K562 (cell line): Measurements from ENCODE around the gene ANAPC13. TPM values are rescaled to one million over a fixed set of nuclear protein-coding genes. Genes with fewer than 3 reads are reported as not detected.

Source experiments
- ATAC-seq: fragments of 200-7000 bp; cut with Tn5 transposase; 3 replicates; pipeline ENCODE4 v1.9.1; 2020; ENCODE audit warnings: moderate library complexity
- BruUV-seq: library from RNA; stranded (reverse); fragments of 400-500 nt; replicated peaks from 2 replicates; lab custom pipeline; 2021; lab: Mats Ljungman, UMichigan
- CTCF ChIA-PET: fragments of 300-600 bp; formaldehyde crosslinking; extraction: SDS; loops from one replicate; lab custom pipeline; 2021; ENCODE audit warnings: low intra/inter-chr PET ratio; lab: Yijun Ruan, JAX
- POLR2A ChIA-PET: fragments of 300-600, 350-650 bp; sonication (Branson Sonifier 250); formaldehyde crosslinking; extraction: SDS; loops from one replicate; lab custom pipeline; 2021; ENCODE audit warnings: antibody characterized with exemption, inconsistent platforms; lab: Yijun Ruan, JAX
- DNase-seq, 4 experiments: peaks; one replicate each; pipeline versions ENCODE4 v3.0.0 to v3.0.0-alpha.2; 2011 to 2018; ENCODE audit warnings: low spot score in 3 of 4, mixed read lengths in 3 of 4; ENCODE audit errors: extremely low read depth in 1 of 4
- FAIRE-seq: peaks from 2 replicates; lab custom pipeline; 2011; peaks lifted over from hg19 to GRCh38; lab: Jason Lieb, UNC
- H2AFZ ChIP-seq: 2 replicates; pipeline ENCODE4 v1.6.0; 2011; ENCODE audit warnings: low read depth, low read length, control low read depth, inconsistent platforms
- H3K27ac ChIP-seq: fragments of 200-600 bp; 3 replicates; pipeline ENCODE4 v1.8.0; 2011; ENCODE audit warnings: low read depth, mild to moderate bottlenecking, control low read depth, inconsistent platforms, low read length, moderate library complexity, mixed read lengths; ENCODE audit errors: extremely low read depth
- H3K27me3 ChIP-seq, 2 experiments: fragments of 300-600 bp in 1 of 2; 2 replicates in 1 of 2; 3 replicates in 1 of 2; pipeline versions ENCODE4 v1.6.0 to v1.8.0; 2011; ENCODE audit warnings: inconsistent platforms in 2 of 2, low read length in 2 of 2, mild to moderate bottlenecking in 1 of 2, mixed read lengths in 1 of 2, moderate library complexity in 1 of 2; ENCODE audit not compliant: control insufficient read depth in 2 of 2, insufficient read depth in 2 of 2
- H3K36me3 ChIP-seq: fragments of 300-600 bp; 3 replicates; pipeline ENCODE4 v1.8.0; 2011; ENCODE audit warnings: mild to moderate bottlenecking, low read length, inconsistent platforms; ENCODE audit not compliant: control insufficient read depth, insufficient read depth
- H3K4me1 ChIP-seq, 2 experiments: fragments of 200-600 bp in 1 of 2; replicated peaks in 1 of 2; 2 replicates in 1 of 2; 3 replicates in 1 of 2; pipeline versions ENCODE4 v1.5.1 to v1.8.0; 2011; ENCODE audit warnings: inconsistent platforms in 2 of 2, low read length in 2 of 2, mild to moderate bottlenecking in 1 of 2, mixed read lengths in 1 of 2, moderate library complexity in 1 of 2; ENCODE audit not compliant: control insufficient read depth in 2 of 2, insufficient read depth in 2 of 2
- H3K4me2 ChIP-seq: 2 replicates; pipeline ENCODE4 v1.6.1; 2011; ENCODE audit warnings: low read length, control low read depth, inconsistent platforms, mixed read lengths; ENCODE audit not compliant: insufficient read depth
- H3K4me3 ChIP-seq: fragments of 200-600 bp; sonication (generic), shearing (Covaris generic); 2 replicates; pipeline ENCODE4 v1.5.1; 2016; ENCODE audit warnings: control low read depth, inconsistent platforms
- H3K79me2 ChIP-seq: fragments of 200-600 bp; 3 replicates; pipeline ENCODE4 v1.8.0; 2011; ENCODE audit warnings: low read length, inconsistent platforms; ENCODE audit not compliant: control insufficient read depth, insufficient read depth
- H3K9ac ChIP-seq, 2 experiments: 2 replicates each; pipeline versions ENCODE4 v1.6.0 to v1.6.1; 2011; ENCODE audit warnings: low read depth in 2 of 2, low read length in 2 of 2, control low read depth in 1 of 2, inconsistent platforms in 1 of 2, mild to moderate bottlenecking in 1 of 2, mixed read lengths in 1 of 2; ENCODE audit not compliant: insufficient read depth in 1 of 2
- H3K9me1 ChIP-seq: one replicate; pipeline ENCODE4 v1.6.0; 2011; ENCODE audit warnings: inconsistent platforms, mild to moderate bottlenecking, low read length, moderate library complexity; ENCODE audit not compliant: control insufficient read depth, insufficient read depth
- H3K9me3 ChIP-seq: replicated peaks from 2 replicates; pipeline ENCODE4 v1.5.1; 2011; ENCODE audit warnings: low read depth, low read length, inconsistent platforms; ENCODE audit not compliant: control insufficient read depth, insufficient read depth
- H4K20me1 ChIP-seq: replicated peaks from 2 replicates; pipeline ENCODE4 v1.6.1; 2011; ENCODE audit warnings: low read length, inconsistent platforms, mixed read lengths; ENCODE audit not compliant: control insufficient read depth, insufficient read depth
- CAMTA2 ChIP-seq: fragments of 250-450 bp; sonication (Bioruptor Pico); conservative IDR thresholded peaks from 2 replicates; pipeline ENCODE4 v1.5.1; 2022
- HNRNPUL1 ChIP-seq: fragments of 200-400 bp; formaldehyde crosslinking; IDR thresholded peaks from 2 replicates; pipeline ENCODE4 v1.6.1; 2017; ENCODE audit warnings: low read length
- MAFG ChIP-seq: fragments of 450-650 bp; conservative IDR thresholded peaks from 2 replicates; pipeline ENCODE4 v1.6.1; 2016; ENCODE audit warnings: missing genetic modification characterization, missing compliant biosample characterization
- TAF9B ChIP-seq: fragments of 450-650 bp; IDR thresholded peaks from 2 replicates; pipeline ENCODE4 v1.6.1; 2018; ENCODE audit warnings: mild to moderate bottlenecking; ENCODE audit not compliant: partially characterized antibody
- ZNF436 ChIP-seq: fragments of 250-450, 450-650 bp; sonication (Bioruptor Pico); formaldehyde crosslinking; IDR thresholded peaks from 2 replicates; pipeline ENCODE4 v1.7.0; 2020; ENCODE audit warnings: mild to moderate bottlenecking
- in situ Hi-C: fragments of 300-500 bp; cut with MboI; formaldehyde crosslinking; loops from 4 replicates; pipeline ENCODE4 v1.15.0; 2018; ENCODE audit warnings: inconsistent platforms, mixed read lengths
- intact Hi-C: fragments of 100-400 bp; cut with micrococcal nuclease; formaldehyde crosslinking; loops from 2 replicates; pipeline ENCODE4 v1.14.2; 2022
- polyA plus RNA-seq, 8 experiments: library from polyadenylated mRNA; depleted of rRNA in 4 of 8; stranded (reverse) in 5 of 8; unstranded in 3 of 8; fragments of >200 nt; fragmentation: Nextera tagmentation in 2 of 8; fragmentation: Illumina TruSeq in 1 of 8; extraction: Ambion mirVana in 2 of 8; extraction: Trizol in 1 of 8; gene quantifications; 2 replicates each; pipeline versions ENCODE4 v1.2.1 to v1.2.3, GENCODE V29; 2011 to 2014; ENCODE audit warnings: inconsistent platforms in 1 of 8, missing spikeins in 1 of 8
- total RNA-seq, 7 experiments: library from RNA; depleted of rRNA in 6 of 7; stranded (reverse); fragments of >200 nt in 6 of 7; fragmentation: Illumina TruSeq in 2 of 7; extraction: Trizol in 2 of 7; gene quantifications; 2 replicates each; pipeline versions ENCODE4 v1.2.1 to v1.2.3, GENCODE V29; 2011 to 2021; ENCODE audit warnings: low replicate concordance in 1 of 7
- TF ChIP-seq, protein P1 (sequence below): fragments of 450-650 bp; formaldehyde crosslinking; IDR thresholded peaks from 2 replicates; pipeline ENCODE4 v1.4.0; 2022; ENCODE audit warnings: missing genetic modification characterization
- TF ChIP-seq, protein P2 (sequence below), 2 experiments: fragments of 450-650 bp; IDR thresholded peaks; 2 replicates each; pipeline ENCODE4 v1.6.1; 2018; ENCODE audit warnings: mild to moderate bottlenecking in 2 of 2, low read depth in 1 of 2; ENCODE audit not compliant: partially characterized antibody in 2 of 2
- TF ChIP-seq, protein P3 (sequence below): sonication (generic); formaldehyde crosslinking; IDR thresholded peaks from 2 replicates; pipeline ENCODE4 v1.4.0; 2020; ENCODE audit warnings: mild to moderate bottlenecking, missing genetic modification reagents
- TF ChIP-seq, protein P4 (sequence below): fragments of 450-650 bp; IDR thresholded peaks from 2 replicates; pipeline ENCODE4 v1.6.1; 2016; ENCODE audit warnings: mild to moderate bottlenecking
- TF ChIP-seq, protein P5 (sequence below): fragments of 250-450 bp; sonication (Bioruptor Pico); IDR thresholded peaks from 2 replicates; pipeline ENCODE4 v1.6.1; 2021; ENCODE audit warnings: mild to moderate bottlenecking

ANAPC13 gene
- total and polyA plus RNA-seq, 9 of the 15 experiments (the other 6 are each of a cell fraction or from before 2014, with no cell fraction given): 48.5 to 238 (median 68.5) TPM

DNA sequence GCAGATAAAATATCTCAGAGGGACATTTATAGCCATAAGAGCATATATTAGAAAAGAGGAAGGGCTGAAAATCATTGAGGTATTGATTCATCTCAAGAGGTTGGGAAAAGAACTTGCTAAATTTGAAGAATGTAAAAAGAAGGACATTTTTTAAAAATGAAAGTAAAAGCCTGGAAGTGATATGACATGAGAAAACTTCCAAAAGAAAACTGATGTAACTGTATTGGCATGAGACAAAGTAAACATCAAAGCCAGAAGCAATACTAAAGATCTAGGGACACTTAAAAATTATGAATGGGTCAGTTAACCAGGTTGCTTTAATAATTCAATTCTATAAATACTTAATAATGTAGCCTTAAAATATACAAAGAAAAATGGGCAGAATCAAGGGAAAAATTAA, 32.0 kb upstream of the ANAPC13 start:
- Histone ChIP-seq H3K36me3 (no peaks in the 10 kb centered on the region), H4K20me1 (no peaks in the 10 kb centered on the region), H3K4me2 (no peak overlapping the region), H3K79me2 (no peaks in the 10 kb centered on the region), H3K9me3 (no peaks in the 10 kb centered on the region), H3K4me3 (no peak overlapping the region), H3K9ac (no peak overlapping the region), H3K27ac (no peak overlapping the region), H3K9me1 (no peaks in the 10 kb centered on the region), H2AFZ (no peak overlapping the region), H3K27me3 (no peaks in the 10 kb centered on the region), H3K4me1 (no peaks in the 10 kb centered on the region)
- in situ Hi-C loops (no loop called here), intact Hi-C loops (no loop called here)
- BruUV-seq: no TSS peak
- DNase-seq (no peak), FAIRE-seq (no peak), ATAC-seq (no peak)
- ChIA-PET CTCF (no interaction called here), POLR2A (interaction anchor here (0.9 kb wide), 2 partner anchors 10 to 19 kb away, joined by 3 read pairs; no protein-coding TSS in a partner anchor)
- TF ChIP-seq, protein P1, sequence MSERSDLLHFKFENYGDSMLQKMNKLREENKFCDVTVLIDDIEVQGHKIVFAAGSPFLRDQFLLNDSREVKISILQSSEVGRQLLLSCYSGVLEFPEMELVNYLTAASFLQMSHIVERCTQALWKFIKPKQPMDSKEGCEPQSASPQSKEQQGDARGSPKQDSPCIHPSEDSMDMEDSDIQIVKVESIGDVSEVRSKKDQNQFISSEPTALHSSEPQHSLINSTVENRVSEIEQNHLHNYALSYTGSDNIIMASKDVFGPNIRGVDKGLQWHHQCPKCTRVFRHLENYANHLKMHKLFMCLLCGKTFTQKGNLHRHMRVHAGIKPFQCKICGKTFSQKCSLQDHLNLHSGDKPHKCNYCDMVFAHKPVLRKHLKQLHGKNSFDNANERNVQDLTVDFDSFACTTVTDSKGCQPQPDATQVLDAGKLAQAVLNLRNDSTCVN (CRISPR knock-in tag): no peak
- TF ChIP-seq CAMTA2 (CRISPR knock-in tag) (no peak), HNRNPUL1 (no peak), TAF9B (no peak), ZNF436 (CRISPR knock-in tag) (no peak), MAFG (tag) (no peak)
- TF ChIP-seq, protein P2, sequence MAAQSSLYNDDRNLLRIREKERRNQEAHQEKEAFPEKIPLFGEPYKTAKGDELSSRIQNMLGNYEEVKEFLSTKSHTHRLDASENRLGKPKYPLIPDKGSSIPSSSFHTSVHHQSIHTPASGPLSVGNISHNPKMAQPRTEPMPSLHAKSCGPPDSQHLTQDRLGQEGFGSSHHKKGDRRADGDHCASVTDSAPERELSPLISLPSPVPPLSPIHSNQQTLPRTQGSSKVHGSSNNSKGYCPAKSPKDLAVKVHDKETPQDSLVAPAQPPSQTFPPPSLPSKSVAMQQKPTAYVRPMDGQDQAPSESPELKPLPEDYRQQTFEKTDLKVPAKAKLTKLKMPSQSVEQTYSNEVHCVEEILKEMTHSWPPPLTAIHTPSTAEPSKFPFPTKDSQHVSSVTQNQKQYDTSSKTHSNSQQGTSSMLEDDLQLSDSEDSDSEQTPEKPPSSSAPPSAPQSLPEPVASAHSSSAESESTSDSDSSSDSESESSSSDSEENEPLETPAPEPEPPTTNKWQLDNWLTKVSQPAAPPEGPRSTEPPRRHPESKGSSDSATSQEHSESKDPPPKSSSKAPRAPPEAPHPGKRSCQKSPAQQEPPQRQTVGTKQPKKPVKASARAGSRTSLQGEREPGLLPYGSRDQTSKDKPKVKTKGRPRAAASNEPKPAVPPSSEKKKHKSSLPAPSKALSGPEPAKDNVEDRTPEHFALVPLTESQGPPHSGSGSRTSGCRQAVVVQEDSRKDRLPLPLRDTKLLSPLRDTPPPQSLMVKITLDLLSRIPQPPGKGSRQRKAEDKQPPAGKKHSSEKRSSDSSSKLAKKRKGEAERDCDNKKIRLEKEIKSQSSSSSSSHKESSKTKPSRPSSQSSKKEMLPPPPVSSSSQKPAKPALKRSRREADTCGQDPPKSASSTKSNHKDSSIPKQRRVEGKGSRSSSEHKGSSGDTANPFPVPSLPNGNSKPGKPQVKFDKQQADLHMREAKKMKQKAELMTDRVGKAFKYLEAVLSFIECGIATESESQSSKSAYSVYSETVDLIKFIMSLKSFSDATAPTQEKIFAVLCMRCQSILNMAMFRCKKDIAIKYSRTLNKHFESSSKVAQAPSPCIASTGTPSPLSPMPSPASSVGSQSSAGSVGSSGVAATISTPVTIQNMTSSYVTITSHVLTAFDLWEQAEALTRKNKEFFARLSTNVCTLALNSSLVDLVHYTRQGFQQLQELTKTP (IDR thresholded peaks at IDR 0.05; ENCODE audit: low read depth in 1 of 2, partially characterized antibody in 2 of 2): no peak
- TF ChIP-seq, protein P3, sequence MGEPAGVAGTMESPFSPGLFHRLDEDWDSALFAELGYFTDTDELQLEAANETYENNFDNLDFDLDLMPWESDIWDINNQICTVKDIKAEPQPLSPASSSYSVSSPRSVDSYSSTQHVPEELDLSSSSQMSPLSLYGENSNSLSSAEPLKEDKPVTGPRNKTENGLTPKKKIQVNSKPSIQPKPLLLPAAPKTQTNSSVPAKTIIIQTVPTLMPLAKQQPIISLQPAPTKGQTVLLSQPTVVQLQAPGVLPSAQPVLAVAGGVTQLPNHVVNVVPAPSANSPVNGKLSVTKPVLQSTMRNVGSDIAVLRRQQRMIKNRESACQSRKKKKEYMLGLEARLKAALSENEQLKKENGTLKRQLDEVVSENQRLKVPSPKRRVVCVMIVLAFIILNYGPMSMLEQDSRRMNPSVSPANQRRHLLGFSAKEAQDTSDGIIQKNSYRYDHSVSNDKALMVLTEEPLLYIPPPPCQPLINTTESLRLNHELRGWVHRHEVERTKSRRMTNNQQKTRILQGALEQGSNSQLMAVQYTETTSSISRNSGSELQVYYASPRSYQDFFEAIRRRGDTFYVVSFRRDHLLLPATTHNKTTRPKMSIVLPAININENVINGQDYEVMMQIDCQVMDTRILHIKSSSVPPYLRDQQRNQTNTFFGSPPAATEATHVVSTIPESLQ (CRISPR knock-in tag): no peak
- TF ChIP-seq, protein P4, sequence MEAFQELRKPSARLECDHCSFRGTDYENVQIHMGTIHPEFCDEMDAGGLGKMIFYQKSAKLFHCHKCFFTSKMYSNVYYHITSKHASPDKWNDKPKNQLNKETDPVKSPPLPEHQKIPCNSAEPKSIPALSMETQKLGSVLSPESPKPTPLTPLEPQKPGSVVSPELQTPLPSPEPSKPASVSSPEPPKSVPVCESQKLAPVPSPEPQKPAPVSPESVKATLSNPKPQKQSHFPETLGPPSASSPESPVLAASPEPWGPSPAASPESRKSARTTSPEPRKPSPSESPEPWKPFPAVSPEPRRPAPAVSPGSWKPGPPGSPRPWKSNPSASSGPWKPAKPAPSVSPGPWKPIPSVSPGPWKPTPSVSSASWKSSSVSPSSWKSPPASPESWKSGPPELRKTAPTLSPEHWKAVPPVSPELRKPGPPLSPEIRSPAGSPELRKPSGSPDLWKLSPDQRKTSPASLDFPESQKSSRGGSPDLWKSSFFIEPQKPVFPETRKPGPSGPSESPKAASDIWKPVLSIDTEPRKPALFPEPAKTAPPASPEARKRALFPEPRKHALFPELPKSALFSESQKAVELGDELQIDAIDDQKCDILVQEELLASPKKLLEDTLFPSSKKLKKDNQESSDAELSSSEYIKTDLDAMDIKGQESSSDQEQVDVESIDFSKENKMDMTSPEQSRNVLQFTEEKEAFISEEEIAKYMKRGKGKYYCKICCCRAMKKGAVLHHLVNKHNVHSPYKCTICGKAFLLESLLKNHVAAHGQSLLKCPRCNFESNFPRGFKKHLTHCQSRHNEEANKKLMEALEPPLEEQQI: no peak
- TF ChIP-seq, protein P5, sequence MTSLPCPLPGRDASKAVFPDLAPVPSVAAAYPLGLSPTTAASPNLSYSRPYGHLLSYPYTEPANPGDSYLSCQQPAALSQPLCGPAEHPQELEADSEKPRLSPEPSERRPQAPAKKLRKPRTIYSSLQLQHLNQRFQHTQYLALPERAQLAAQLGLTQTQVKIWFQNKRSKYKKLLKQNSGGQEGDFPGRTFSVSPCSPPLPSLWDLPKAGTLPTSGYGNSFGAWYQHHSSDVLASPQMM (CRISPR knock-in tag): no peak
